GM12891 (cell line): ENCODE data around the gene ROR1.

ENCODE experiments used
- DNase-seq: peaks from one replicate; pipeline ENCODE4 v3.0.0; 2011; ENCODE audit warnings: low spot score; ENCODE audit not compliant: insufficient read length
- FAIRE-seq: peaks from 2 replicates; lab custom pipeline; 2011; peaks lifted over from hg19 to GRCh38; lab: Jason Lieb, UNC
- PAX5 ChIP-seq: IDR thresholded peaks from 2 replicates; pipeline ENCODE4 v1.6.1; 2011; ENCODE audit warnings: low read length, moderate library complexity, mild to moderate bottlenecking; ENCODE audit not compliant: insufficient read depth, severe bottlenecking
- POLR2A ChIP-seq: IDR thresholded peaks from 2 replicates; pipeline ENCODE4 v1.6.1; 2011; ENCODE audit warnings: low read depth, low read length, control low read depth
- POLR2AphosphoS5 ChIP-seq: IDR thresholded peaks from 2 replicates; pipeline ENCODE4 v1.6.1; 2011; ENCODE audit warnings: low read depth, low read length, control low read depth
- POU2F2 ChIP-seq: IDR thresholded peaks from 2 replicates; pipeline ENCODE4 v1.6.1; 2011; ENCODE audit warnings: low read depth, mild to moderate bottlenecking, control low read depth, low read length, moderate library complexity
- SPI1 ChIP-seq: IDR thresholded peaks from 2 replicates; pipeline ENCODE4 v1.6.1; 2011; ENCODE audit warnings: low read depth, low read length, control low read depth
- TAF1 ChIP-seq: IDR thresholded peaks from 2 replicates; pipeline ENCODE4 v1.6.1; 2011; ENCODE audit warnings: low read depth, low read length, control low read depth

The ROR1 gene

DNA sequence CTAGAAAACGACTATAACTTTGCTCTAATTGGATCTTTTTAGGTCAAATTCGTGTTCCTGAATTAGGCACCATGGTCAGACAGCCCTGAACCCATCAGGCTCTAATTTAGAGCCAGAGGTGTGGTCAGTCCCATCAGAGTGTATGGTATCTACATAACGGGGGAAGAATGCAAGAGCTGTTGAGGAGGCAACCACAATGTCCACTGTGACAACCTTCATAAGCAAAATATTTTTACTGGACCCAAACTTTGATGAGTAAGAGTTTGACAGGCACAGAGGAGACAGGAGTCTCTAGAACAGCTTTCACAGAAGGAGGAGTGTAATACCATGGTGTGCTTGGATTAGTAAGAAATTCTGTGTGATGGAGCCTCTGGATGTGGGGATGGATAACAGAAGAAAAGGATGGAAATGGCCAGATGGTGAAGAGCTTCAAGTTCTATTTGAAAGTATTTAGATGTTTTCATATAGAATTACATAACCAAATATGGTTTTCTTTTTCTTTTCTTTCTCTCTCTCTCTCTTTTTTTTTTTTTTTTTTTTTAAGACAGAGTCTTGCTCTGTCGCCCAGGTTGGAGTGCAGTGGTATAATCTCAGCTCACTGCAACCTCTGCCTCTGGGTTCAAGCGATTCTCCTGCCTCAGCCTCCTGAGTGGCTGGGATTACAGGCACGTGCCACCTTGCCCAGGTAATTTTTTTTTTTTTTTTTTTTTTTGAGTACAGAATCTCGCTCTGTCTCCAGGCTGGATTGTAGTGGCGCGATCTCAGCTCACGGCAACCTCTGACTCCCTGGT, 454.5 kb downstream of the ROR1 start:
- TF ChIP-seq POU2F2: no peak
- TF ChIP-seq SPI1: no peak
- no peak for TF ChIP-seq POLR2A
- TF ChIP-seq PAX5: no peak
- TF ChIP-seq POLR2AphosphoS5: no peak
- no peak for TF ChIP-seq TAF1
- DNase-seq (no peak), FAIRE-seq (no peak)

DNA sequence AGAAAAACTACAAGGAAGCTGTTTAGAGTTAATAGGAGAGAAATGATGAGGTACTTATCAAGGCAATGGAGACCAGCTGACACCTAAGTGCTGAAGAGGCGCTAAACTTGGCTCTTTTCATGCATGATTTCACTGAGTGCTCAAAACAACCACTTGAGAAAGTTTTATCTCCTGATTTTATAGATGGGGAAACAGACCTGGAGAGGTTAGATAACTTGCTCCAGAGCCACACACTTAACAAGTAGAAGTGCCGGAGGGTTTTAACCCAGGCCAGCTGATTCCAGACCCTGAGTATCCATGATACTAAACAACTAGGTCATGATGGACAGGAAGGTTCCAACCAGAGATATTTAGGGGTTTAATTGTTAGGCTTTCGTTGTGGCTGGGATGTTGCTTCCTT, 455.5 kb downstream of the ROR1 start:
- DNase-seq: no peak
- TF ChIP-seq POLR2A (no peak), PAX5 (no peak), POLR2AphosphoS5 (no peak), SPI1 (no peak), TAF1 (no peak), POU2F2 (no peak)

More for the DNA sequence above, 455.5 kb downstream of the ROR1 start:
- FAIRE-seq: no peak
